ENCODE results near the gene TAS1R2.

TAS1R2 gene

GRCh38 chr1:18878538-18879214 lies 19.2 kb upstream of the TAS1R2 start:
- H3K27ac ChIP-seq: no peak overlapping the region
- TF ChIP-seq CTCF (conservative IDR thresholded peaks at IDR 0.05): no peak

- no peak overlapping the region for H3K27ac ChIP-seq
- TF ChIP-seq CTCF (conservative IDR thresholded peaks at IDR 0.05): no peak
Observed at GRCh38 chr1:18877282-18877681, 17.8 kb upstream of the TAS1R2 start.

GRCh38 chr1:18876210-18876609 lies 16.8 kb upstream of the TAS1R2 start:
- no peak for TF ChIP-seq CTCF (conservative IDR thresholded peaks at IDR 0.05)
- H3K27ac ChIP-seq: no peak overlapping the region

GRCh38 chr1:18875796-18876128 lies 16.3 kb upstream of the TAS1R2 start:
- no peak for TF ChIP-seq CTCF (conservative IDR thresholded peaks at IDR 0.05)
- H3K27ac ChIP-seq: no peak overlapping the region

GRCh38 chr1:18875107-18875795 lies 15.8 kb upstream of the TAS1R2 start:
- H3K27ac ChIP-seq: no peak overlapping the region
- TF ChIP-seq CTCF (conservative IDR thresholded peaks at IDR 0.05): peak; percentile 88

- no peak overlapping the region for H3K27ac ChIP-seq
- TF ChIP-seq CTCF (conservative IDR thresholded peaks at IDR 0.05): no peak
Observed at GRCh38 chr1:18874600-18874999, 15.1 kb upstream of the TAS1R2 start.

- H3K27ac ChIP-seq: no peak overlapping the region
- TF ChIP-seq CTCF (conservative IDR thresholded peaks at IDR 0.05): no peak
Observed at GRCh38 chr1:18874036-18874435, 14.6 kb upstream of the TAS1R2 start.

Data from VCaP (cell line).